HAP-1 (cell line): ENCODE results near the gene SLC2A1.

Experiments
- DNase-seq, 2 experiments: peaks; one replicate each; pipeline ENCODE4 v3.0.0-alpha.2; 2016 to 2020; ENCODE audit warnings: low spot score in 2 of 2
- H3K27me3 ChIP-seq: fragments of 250-450 bp; sonication (Bioruptor Pico); 2 replicates; pipeline ENCODE4 v1.5.1; 2020; ENCODE audit warnings: low read depth, mild to moderate bottlenecking, moderate library complexity
- H3K36me3 ChIP-seq: fragments of 250-450 bp; sonication (Bioruptor Pico); replicated peaks from 2 replicates; pipeline ENCODE4 v1.5.1; 2020; ENCODE audit warnings: mild to moderate bottlenecking
- H3K4me1 ChIP-seq: fragments of 250-450 bp; sonication (Bioruptor Pico); 2 replicates; pipeline ENCODE4 v1.5.1; 2020; ENCODE audit warnings: mild to moderate bottlenecking
- H3K4me3 ChIP-seq: fragments of 250-450 bp; sonication (Bioruptor Pico); 2 replicates; pipeline ENCODE4 v1.5.1; 2020; ENCODE audit warnings: mild to moderate bottlenecking, moderate library complexity
- H3K9me3 ChIP-seq: fragments of 250-450 bp; sonication (Bioruptor Pico); 2 replicates; pipeline ENCODE4 v1.5.1; 2020; ENCODE audit warnings: mild to moderate bottlenecking, moderate library complexity
- in situ Hi-C: fragments of 300-500 bp; cut with MboI; formaldehyde crosslinking; loops from 3 replicates; pipeline ENCODE4 v1.14.3; 2020; ENCODE audit warnings: low sequenced_read_pairs, inconsistent platforms, mixed read lengths

SLC2A1 gene

DNA sequence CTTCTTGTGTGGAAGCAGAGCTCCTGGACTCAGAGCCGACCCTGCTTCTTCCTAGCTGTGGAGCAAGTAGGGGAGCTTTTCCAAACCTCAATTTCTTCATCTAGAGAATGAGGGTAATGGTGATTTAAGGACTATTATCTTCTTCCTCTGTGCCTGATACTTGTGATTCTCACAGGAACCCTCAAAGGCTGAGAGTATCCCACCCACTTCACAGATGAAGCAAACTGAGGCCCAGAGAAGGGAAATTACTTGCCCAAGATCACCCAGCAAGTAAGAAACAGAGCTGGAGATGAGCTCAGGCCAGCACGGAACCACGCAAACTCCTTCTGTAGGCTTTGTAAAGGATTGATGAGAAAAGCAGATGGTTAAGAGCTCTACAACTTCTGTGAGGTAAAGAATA lies 15.1 kb upstream of the SLC2A1 start:
- in situ Hi-C loops, result no loop called here
- Histone ChIP-seq H3K36me3 (no peaks in the 10 kb centered on the region), H3K4me3 (no peak overlapping the region), H3K9me3 (no peaks in the 10 kb centered on the region), H3K4me1 (no peaks in the 10 kb centered on the region), H3K27me3 (no peaks in the 10 kb centered on the region)
- no peak for DNase-seq

DNA sequence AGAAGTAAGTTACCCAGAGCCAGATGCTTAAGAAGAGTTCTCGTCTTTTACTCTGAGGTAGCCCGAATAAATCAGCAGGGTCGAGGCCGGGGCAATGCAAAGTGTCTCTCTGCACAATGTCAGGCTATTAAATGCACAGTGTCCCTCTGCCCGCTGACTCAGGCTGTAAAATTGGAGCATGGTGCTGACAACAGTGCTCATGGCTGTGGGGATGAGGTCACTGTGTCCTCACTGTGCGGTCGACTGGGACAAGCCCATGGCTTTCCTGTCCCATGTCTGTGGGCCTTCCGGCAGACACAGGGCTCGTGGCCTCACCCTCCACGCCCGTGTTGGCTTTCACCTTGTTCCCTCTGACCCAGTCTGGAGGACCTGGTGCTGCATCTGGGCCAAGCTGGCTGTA lies 14.6 kb upstream of the SLC2A1 start:
- Histone ChIP-seq H3K4me3 (no peak overlapping the region), H3K36me3 (no peaks in the 10 kb centered on the region), H3K4me1 (no peaks in the 10 kb centered on the region), H3K27me3 (no peaks in the 10 kb centered on the region), H3K9me3 (no peaks in the 10 kb centered on the region)
- in situ Hi-C loops, result no loop called here
- DNase-seq, result no peak

DNA sequence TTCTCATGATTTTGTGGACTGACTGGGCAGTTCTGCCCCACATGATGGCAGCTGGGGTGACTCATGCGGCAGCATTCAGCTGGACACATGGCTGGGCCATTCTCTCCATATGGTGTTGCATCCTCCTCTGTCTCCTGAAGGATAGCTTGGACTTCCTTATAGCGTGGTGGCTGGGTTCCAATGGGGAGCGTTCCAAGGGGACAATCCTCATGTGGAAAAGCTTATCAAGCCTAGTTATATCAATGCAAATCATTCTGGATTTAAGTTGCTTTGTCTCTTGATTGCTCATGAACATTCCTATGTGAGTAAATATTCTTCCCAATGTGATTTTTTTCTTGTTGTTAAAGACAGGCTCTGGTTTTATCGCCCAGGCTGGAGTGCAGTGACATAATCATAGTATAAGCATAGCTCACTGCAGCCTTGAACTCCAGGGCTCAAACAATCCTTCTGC lies 13.2 kb upstream of the SLC2A1 start:
- no peaks in the 10 kb centered on the region for H3K36me3 ChIP-seq
- H3K27me3 ChIP-seq, result no peaks in the 10 kb centered on the region
- H3K9me3 ChIP-seq, result no peaks in the 10 kb centered on the region
- no peak for DNase-seq
- in situ Hi-C loops, result no loop called here
- no peaks in the 10 kb centered on the region for H3K4me1 ChIP-seq
- no peak overlapping the region for H3K4me3 ChIP-seq

DNA sequence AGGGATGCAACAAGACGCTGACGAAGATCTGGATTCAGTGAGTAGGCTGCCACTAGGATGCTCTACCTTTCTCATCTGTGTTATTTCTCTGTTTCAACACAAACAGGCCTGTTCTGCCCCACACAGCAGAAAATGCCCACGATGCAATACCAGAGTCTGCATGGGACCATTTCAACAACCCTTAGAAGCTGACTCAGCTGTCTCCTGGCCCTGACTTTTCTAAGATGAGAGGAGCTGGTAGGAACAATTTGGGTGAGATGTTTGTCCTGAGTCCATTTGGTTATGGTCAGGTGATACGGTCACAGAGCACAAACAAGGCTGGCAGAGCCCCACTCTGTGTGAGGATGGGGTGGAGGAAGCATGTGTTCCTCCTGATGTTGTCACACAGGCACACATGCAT lies 11.5 kb upstream of the SLC2A1 start:
- Histone ChIP-seq H3K4me1 (no peaks in the 10 kb centered on the region), H3K36me3 (no peaks in the 10 kb centered on the region), H3K9me3 (no peaks in the 10 kb centered on the region), H3K4me3 (no peak overlapping the region), H3K27me3 (no peaks in the 10 kb centered on the region)
- in situ Hi-C loops, result no loop called here
- no peak for DNase-seq

DNA sequence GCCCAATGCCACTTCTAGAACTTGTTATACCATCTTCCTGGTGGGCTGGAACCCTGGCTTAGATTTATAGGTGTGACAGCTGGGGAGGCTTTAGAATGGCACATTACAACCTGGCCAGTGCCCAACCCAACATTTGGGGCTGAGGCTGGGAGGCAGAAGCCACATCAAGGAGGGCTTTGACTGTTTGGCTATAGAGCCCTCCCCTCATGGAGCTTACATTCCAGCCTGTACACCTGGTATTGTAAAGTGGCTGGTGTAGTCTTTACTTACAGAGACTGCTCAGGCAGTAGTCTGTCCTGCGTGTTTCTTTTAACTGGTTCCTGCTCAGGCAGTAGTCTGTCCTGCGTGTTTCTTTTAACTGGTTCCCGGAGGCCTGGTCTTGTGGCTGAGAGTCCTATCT lies 10.0 kb upstream of the SLC2A1 start:
- Histone ChIP-seq H3K36me3 (no peaks in the 10 kb centered on the region), H3K4me1 (no peaks in the 10 kb centered on the region; the same call in 1 of the 2 replicates), H3K4me3 (no peak overlapping the region), H3K9me3 (no peaks in the 10 kb centered on the region), H3K27me3 (no peaks in the 10 kb centered on the region)
- in situ Hi-C loops, result no loop called here
- DNase-seq, result no peak

DNA sequence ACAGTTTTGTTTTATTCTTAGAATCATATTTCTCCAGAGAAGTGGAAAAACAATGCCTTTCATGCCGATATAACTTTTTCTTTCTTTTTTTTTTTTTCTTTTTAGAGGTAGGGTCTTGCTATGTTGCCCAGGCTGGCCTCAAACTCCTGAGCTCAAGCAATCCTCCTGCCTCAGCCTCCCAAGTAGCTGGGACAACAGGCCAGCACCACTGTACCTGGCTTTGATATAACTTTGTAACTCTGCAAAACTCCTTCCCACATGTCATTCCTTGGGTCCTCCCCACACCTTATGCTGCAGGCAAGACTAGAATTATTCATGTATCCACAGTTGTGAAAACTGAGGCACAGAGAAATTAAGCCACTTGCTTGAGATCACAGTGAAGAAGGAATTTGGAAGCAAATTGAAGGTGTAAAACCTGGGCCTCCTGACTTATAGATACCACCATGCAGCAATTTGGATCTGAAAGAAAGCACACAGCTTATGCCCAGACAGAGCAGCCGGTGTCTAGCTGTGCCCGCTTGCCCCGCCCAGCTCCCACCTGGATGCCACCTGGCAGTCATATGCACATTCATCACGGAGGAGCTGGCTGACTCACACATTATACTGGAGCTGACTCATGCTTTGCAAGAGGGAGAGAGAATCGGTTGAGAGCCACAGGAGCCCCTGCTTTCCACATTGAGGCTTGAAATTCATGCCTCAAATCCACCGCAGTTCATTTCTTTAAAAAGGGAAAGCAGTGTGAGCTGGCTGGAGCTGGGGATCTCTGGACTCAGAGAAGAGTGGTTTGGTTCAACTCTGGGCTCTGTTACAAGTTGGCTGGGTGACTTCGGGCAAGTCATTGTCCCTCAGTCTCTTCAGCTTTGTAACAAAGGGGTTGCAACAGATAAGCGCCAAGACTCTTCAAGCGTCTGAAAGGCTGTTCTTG lies 8.3 kb upstream of the SLC2A1 start:
- in situ Hi-C loops, result no loop called here
- Histone ChIP-seq H3K4me1 (peaks cover 3% of the 10 kb centered on the region; the same call in 1 of the 2 replicates), H3K27me3 (no peaks in the 10 kb centered on the region), H3K36me3 (no peaks in the 10 kb centered on the region), H3K9me3 (no peaks in the 10 kb centered on the region), H3K4me3 (no peak overlapping the region)
- DNase-seq, result no peak

DNA sequence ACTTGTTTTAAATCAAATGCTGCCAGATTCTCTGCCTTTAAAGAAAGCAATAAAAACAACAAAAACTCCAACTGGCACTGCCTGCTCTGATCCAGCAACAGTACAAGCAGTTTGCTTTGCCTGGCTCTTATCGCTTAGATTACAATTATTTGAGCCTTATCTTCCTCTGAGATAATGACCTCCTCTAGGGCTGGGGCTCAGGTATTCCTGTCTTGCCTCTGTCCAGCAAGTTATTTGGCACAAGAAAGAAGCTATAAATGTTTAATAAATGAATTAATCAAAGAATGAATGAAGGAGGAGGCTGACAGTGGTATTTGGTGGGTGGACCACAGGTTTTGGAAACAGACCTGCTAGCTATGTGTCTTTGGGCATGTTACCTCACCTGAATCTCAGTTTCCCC lies 6.7 kb upstream of the SLC2A1 start:
- in situ Hi-C loops, result no loop called here
- H3K4me1 ChIP-seq, result peaks cover 3% of the 10 kb centered on the region; the same call in 1 of the 2 replicates
- H3K4me3 ChIP-seq, result no peak overlapping the region
- no peaks in the 10 kb centered on the region for H3K27me3 ChIP-seq
- no peaks in the 10 kb centered on the region for H3K9me3 ChIP-seq
- H3K36me3 ChIP-seq, result no peaks in the 10 kb centered on the region
- no peak for DNase-seq

DNA sequence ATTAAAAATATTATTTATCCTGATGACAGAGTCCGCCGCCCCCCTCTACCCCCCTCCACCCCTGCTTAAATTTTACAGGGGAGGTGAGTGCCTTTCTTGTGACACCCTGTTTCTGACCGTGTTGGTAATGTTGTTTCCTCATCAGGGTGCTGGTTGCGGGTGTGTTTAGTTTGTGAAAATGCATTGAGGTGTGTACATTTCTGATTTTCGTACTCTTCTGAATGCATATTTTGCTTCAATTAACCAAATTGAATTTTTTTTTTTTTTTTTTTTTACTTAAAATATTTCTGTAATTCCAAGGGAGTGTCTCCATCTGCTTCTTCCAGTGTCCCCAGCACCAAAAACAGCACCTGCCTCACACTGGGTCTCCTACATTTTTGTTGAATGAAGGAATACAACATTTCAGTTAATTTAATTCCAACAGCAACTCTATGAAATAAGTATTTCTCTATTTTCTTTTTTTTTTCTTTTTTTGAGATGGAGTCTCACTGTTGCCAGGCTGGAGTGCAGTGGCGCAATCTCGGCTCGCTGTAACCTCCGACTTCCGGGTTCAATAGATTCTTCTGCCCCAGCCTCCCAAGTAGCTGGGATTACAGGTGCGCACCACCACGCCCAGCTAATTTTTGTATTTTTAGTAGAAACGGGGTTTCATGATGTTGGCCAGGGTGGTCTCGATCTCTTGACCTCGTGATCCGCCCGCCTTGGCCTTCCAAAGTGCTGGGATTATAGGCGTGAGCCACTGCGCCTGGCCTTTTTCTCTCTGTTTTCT lies 5.6 kb upstream of the SLC2A1 start:
- no peak overlapping the region for H3K4me3 ChIP-seq
- no peaks in the 10 kb centered on the region for H3K27me3 ChIP-seq
- DNase-seq, result no peak
- H3K4me1 ChIP-seq, result peaks cover 5% of the 10 kb centered on the region
- no peaks in the 10 kb centered on the region for H3K9me3 ChIP-seq
- H3K36me3 ChIP-seq, result no peaks in the 10 kb centered on the region
- in situ Hi-C loops, result no loop called here

DNA sequence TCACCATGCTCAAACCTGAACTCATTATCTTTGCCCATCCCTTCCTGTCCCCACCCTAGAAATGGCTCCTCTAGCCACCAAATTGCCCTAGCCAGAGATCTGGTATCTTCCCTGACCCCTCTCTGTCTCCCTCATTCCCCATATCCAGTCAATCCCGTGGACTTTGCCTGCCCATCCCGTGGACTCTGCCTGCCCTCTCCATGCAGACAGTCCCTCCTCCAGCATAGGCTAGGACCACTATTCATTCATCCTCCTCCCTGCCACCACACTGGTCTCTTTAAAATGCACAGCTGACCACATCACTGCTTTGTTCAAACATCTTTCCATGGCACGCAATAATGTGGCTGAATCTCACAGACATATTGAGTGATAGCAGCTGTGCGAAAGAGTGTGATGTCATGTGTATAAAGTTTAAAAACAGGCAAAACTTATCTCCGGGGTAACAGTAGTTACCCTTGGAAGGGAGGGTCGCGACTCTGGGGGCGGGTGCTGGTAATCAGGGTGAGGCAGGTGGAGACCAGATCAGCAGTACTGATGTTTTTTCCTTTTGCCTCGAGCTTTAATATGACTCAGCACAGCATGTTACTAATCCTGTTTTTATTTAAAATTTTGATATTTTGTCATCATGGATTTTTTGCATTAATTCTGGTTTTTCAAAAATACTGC lies 4.8 kb upstream of the SLC2A1 start:
- Histone ChIP-seq H3K4me1 (peaks cover 7% of the 10 kb centered on the region), H3K9me3 (no peaks in the 10 kb centered on the region), H3K4me3 (no peak overlapping the region), H3K36me3 (no peaks in the 10 kb centered on the region), H3K27me3 (no peaks in the 10 kb centered on the region)
- DNase-seq, result no peak
- in situ Hi-C loops, result no loop called here

DNA sequence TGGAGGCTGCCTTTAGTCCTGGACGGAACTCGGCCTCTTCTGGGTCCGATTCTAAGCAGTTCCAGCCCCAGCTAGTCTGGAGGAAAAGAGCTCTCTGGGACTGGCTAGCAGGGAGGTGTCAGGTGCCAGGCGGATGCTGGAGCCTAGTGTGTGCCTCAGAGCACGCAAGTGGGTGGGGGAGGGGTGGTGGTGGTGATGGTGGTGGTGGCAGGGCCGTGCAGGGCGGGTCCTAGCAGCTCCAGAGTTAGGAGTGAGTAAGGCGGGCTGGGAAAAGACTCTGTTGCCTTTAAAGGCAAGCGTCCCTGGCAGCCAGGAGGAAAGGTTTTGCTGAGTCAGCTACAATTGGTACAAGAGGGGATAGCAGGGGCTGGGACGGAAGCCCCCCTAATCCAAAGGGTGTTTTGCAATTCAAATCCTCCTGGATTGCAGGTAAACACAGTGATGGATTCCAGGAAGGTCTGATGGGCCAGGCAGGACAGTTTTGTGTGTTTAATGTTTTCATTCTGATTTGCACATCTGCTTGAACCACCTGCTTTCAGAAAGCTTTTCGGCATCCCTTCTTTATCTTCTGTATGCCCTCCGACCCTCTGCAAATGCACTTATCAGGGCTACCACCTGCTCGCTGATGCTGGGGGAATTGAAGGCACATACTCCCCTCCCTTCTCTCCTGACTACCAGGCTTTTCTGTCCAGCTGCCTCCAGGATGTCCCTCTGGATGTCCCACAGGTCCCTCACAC lies 4.1 kb upstream of the SLC2A1 start:
- Histone ChIP-seq H3K36me3 (no peaks in the 10 kb centered on the region), H3K9me3 (no peaks in the 10 kb centered on the region), H3K27me3 (no peaks in the 10 kb centered on the region), H3K4me1 (peaks cover 7% of the 10 kb centered on the region), H3K4me3 (no peak overlapping the region)
- DNase-seq, result no peak
- in situ Hi-C loops, result no loop called here

DNA sequence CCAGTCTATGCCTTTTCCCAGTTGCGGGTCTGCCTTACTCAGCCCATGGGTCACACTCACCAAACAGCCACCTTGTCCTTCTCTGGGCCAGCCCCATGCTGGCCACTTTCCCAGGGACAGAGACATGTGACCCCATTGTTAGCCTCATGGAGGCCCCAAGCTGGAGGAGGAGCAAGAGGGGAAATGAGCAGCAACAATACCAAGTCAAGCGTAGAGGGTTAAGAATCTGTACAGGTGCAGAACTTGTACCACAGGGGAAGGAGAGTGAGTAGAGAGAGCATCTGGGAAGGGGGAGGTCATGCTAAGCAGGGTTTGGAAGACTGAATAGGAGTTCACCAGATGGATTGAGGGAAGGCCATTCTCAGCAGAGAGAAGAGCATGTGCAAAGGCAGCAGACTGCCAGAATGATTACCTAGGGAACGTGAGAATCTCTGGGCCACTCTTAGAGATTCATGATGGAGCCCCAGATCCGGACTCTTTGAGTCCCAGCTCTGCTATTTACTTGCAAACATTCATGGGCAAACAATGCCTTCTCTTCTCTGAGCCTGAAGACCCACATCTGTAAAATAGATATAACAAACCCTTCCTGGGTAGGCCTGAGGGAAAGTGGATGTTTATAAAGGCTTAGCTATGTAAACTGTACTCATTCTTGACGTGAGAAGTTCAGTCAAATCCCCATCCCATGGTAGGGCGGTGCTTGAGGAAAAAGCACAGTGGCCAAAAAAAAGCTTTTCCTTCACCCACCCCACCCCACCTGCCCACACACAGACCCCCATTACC lies 2.8 kb upstream of the SLC2A1 start:
- no peak overlapping the region for H3K4me3 ChIP-seq
- no peaks in the 10 kb centered on the region for H3K27me3 ChIP-seq
- DNase-seq, result no peak
- no peaks in the 10 kb centered on the region for H3K9me3 ChIP-seq
- H3K4me1 ChIP-seq, result peaks cover 11% of the 10 kb centered on the region
- no peaks in the 10 kb centered on the region for H3K36me3 ChIP-seq
- in situ Hi-C loops, result no loop called here

DNA sequence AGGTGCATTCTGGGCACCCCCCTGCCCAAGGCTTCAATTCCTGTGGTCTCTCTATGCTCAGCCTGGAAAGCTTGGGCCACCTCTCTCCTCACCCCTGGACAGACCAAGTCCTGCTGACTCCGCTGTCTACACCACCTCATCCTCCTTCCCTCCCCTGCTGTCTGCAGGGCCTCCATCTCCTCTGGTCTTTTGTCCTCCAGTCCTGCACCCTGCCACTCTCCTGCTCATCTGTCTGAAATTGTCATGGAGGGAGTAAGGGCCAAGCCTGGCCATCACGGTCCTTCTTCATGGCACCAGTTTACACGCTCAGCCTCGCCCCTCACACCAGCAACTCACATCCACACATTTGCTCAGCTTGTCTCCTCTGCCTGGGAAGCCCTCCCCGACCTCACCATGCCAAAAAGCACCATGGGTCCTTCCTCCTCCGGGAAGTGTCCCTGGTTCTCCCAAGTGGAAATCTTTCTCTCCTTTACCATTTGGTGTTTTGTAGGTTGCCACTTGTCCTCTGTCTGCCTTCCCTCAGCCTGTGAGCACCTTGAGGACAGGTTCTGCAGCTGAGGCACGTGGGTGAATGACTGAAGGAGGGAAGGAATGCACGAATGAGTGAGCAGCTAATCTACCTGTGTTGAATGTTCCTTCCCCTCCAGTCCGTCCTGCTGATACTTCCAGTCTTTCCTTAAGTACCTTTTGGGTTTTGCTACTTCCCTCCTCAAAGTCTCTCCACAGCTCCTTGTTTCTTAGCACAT lies 2.1 kb upstream of the SLC2A1 start:
- in situ Hi-C loops, result no loop called here
- Histone ChIP-seq H3K4me3 (no peak overlapping the region), H3K4me1 (peaks cover 15% of the 10 kb centered on the region), H3K36me3 (peaks cover under 1% of the 10 kb centered on the region; the same call in 1 of the 2 replicates), H3K9me3 (no peaks in the 10 kb centered on the region), H3K27me3 (no peaks in the 10 kb centered on the region)
- DNase-seq, result no peak
